ENCODE results near the gene TAF8.

- TF ChIP-seq CTCF (conservative IDR thresholded peaks at IDR 0.05; ENCODE audit: low read depth, low read length), result no peak
- no peak for TF ChIP-seq EZH2phosphoT487 (IDR thresholded peaks at IDR 0.05; ENCODE audit: borderline replicate concordance, low read length)
These were observed 23.8 kb upstream of the TAF8 start for GRCh38 chr6:42026540-42026939.

Data from PC-3 (cell line).